Tibial nerve (tissue), 4 donors: Measurements from ENCODE around the gene RPS19BP1. TPM values are rescaled to one million over a fixed set of nuclear protein-coding genes. Genes with fewer than 3 reads are reported as not detected.

Experiments
- DNase-seq, 2 donors: peaks; one replicate each; pipeline ENCODE4 v3.0.0-alpha.2; 2019; ENCODE audit warnings: low spot score in 2 of 2
- H3K27ac ChIP-seq, 4 donors: fragments of 200-600 bp; sonication (generic) in 3 of 4; one replicate each; pipeline ENCODE4 v1.5.1; 2017 to 2019; ENCODE audit warnings: mild to moderate bottlenecking in 1 of 4
- H3K27me3 ChIP-seq, 2 donors: fragments of 200-600 bp; sonication (generic) in 1 of 2; one replicate each; pipeline versions ENCODE4 v1.5.1 to v1.6.0; 2017 to 2019
- H3K36me3 ChIP-seq, 3 donors: fragments of 200-600 bp; sonication (generic); one replicate each; pipeline ENCODE4 v1.5.1; 2018 to 2019
- H3K4me1 ChIP-seq, 4 donors: fragments of 200-600 bp; sonication (generic) in 3 of 4; one replicate each; pipeline ENCODE4 v1.5.1; 2017 to 2019
- H3K4me3 ChIP-seq, 4 donors: fragments of 200-600 bp; sonication (generic) in 3 of 4; one replicate each; pipeline ENCODE4 v1.5.1; 2017 to 2019; ENCODE audit warnings: mild to moderate bottlenecking in 1 of 4, moderate library complexity in 1 of 4
- H3K9me3 ChIP-seq, 4 donors: fragments of 200-600 bp; sonication (generic) in 3 of 4; one replicate each; pipeline ENCODE4 v1.5.1; 2017 to 2019
- CTCF ChIP-seq, 5 experiments: fragments of 200-600 bp in 3 of 5; fragments of 450-650 bp in 2 of 5; sonication (generic) in 3 of 5; IDR thresholded peaks; one replicate each; pipeline ENCODE4 v1.5.1; 2016 to 2019; ENCODE audit warnings: antibody characterized with exemption in 5 of 5, mild to moderate bottlenecking in 3 of 5, moderate library complexity in 2 of 5
- EP300 ChIP-seq, 2 donors: sonication (generic); formaldehyde crosslinking; IDR thresholded peaks; one replicate each; pipeline ENCODE4 v1.6.1; 2017; ENCODE audit warnings: antibody characterized with exemption in 2 of 2, mild to moderate bottlenecking in 1 of 2
- POLR2A ChIP-seq, 2 donors: fragments of 450-650 bp; IDR thresholded peaks; one replicate each; pipeline ENCODE4 v1.6.1; 2017; ENCODE audit warnings: antibody characterized with exemption in 2 of 2, mild to moderate bottlenecking in 2 of 2, moderate library complexity in 2 of 2
- WGBS, 2 donors: methylation state at CpG; one replicate each; pipeline ENCODE4 v1.1.5; 2018; 5-methylcytosine and 5-hydroxymethylcytosine counted together
- total RNA-seq, 4 donors: library from RNA; depleted of rRNA; stranded (reverse); fragments of >200 nt; gene quantifications; one replicate each; pipeline ENCODE4 v1.1.0, GENCODE V29; 2016

The RPS19BP1 gene
- total RNA-seq, 4 donors from 2014 or later = 178 to 206 (median 197) TPM

- Histone ChIP-seq H3K4me3 (peak overlapping the region; percentile 70 to 97 (median 88)), H3K27me3 (no peaks in the 10 kb centered on the region), H3K27ac (peak overlapping the region in 1 of 4 donors; percentile 95), H3K4me1 (peaks cover 0 to 64% (median 26%) of the 10 kb centered on the region in 4 donors), H3K9me3 (no peaks in the 10 kb centered on the region), H3K36me3 (peaks cover 0 to 47% (median 19%) of the 10 kb centered on the region in 3 donors)
- TF ChIP-seq EP300 (IDR thresholded peaks at IDR 0.05) = no peak
- no peak for TF ChIP-seq POLR2A (IDR thresholded peaks at IDR 0.05)
- TF ChIP-seq CTCF (IDR thresholded peaks at IDR 0.05) = no peak
- WGBS, 2 donors = 38 to 64% methylated on average over 6 of the region's 6 CpGs
- DNase-seq = no peak
Observed at GRCh38 chr22:39503630-39504029, 28.9 kb downstream of the RPS19BP1 start.

GRCh38 chr22:39502789-39503409 is 29.6 kb downstream of the RPS19BP1 start:
- Histone ChIP-seq H3K36me3 (peaks cover 0 to 40% (median 19%) of the 10 kb centered on the region in 3 donors), H3K9me3 (no peaks in the 10 kb centered on the region), H3K27me3 (no peaks in the 10 kb centered on the region), H3K27ac (peak overlapping the region; percentile 6 to 95 (median 86)), H3K4me3 (peak overlapping the region; percentile 70 to 97 (median 88)), H3K4me1 (peaks cover 0 to 69% (median 26%) of the 10 kb centered on the region in 4 donors)
- 6 to 10% methylated on average over 18 of the region's 18 CpGs for WGBS, 2 donors
- no peak for DNase-seq
- TF ChIP-seq POLR2A (IDR thresholded peaks at IDR 0.05) = no peak
- TF ChIP-seq EP300 (IDR thresholded peaks at IDR 0.05) = no peak
- no peak for TF ChIP-seq CTCF (IDR thresholded peaks at IDR 0.05)

GRCh38 chr22:39502109-39502788 is 30.3 kb downstream of the RPS19BP1 start, which contains the start of gene MIEF1:
Gene MIEF1, plus strand, starts transcription at chr22:39502290. Its CDS starts 9,005 bp downstream, at chr22:39511295.
- Histone ChIP-seq H3K4me3 (peak within 1 kb of the TSS; percentile 70 to 97 (median 88)), H3K27ac (peak within 1 kb of the TSS; percentile 76 to 97 (median 90)), H3K9me3 (no peaks in the 10 kb centered on the region), H3K36me3 (peaks cover 0 to 34% (median 19%) of the 10 kb centered on the region in 3 donors), H3K4me1 (peaks cover 0 to 70% (median 26%) of the 10 kb centered on the region in 4 donors), H3K27me3 (no peaks in the 10 kb centered on the region)
- DNase-seq = peak; percentile 98 to 99
- WGBS, 2 donors = 0% methylated on average over 32 to 44 of the region's 58 CpGs
- peak in 1 of 5 experiments; percentile 30 for TF ChIP-seq CTCF (IDR thresholded peaks at IDR 0.05)
- peak; percentile 86 to 93 for TF ChIP-seq EP300 (IDR thresholded peaks at IDR 0.05)
- TF ChIP-seq POLR2A (IDR thresholded peaks at IDR 0.05) = no peak

GRCh38 chr22:39501644-39502108 is 30.9 kb downstream of the RPS19BP1 start:
- Histone ChIP-seq H3K4me3 (peak overlapping the region; percentile 70 to 97 (median 88)), H3K27ac (peak overlapping the region; percentile 76 to 97 (median 90)), H3K27me3 (no peaks in the 10 kb centered on the region), H3K36me3 (peaks cover 0 to 28% (median 19%) of the 10 kb centered on the region in 3 donors), H3K9me3 (no peaks in the 10 kb centered on the region), H3K4me1 (peaks cover 0 to 73% (median 26%) of the 10 kb centered on the region in 4 donors)
- TF ChIP-seq EP300 (IDR thresholded peaks at IDR 0.05) = no peak
- peak in 1 of 2 donors; percentile 65 for TF ChIP-seq POLR2A (IDR thresholded peaks at IDR 0.05)
- WGBS, 2 donors = 33 to 61% methylated on average over 8 to 13 of the region's 13 CpGs
- DNase-seq = no peak

- H3K27ac ChIP-seq = peak overlapping the region in 1 of 4 donors; percentile 95
- H3K36me3 ChIP-seq = peaks cover 0 to 12% (median 10%) of the 10 kb centered on the region in 3 donors
- no peak for DNase-seq
- 79% methylated on average over 6 of the region's 6 CpGs for WGBS, 2 donors
- H3K9me3 ChIP-seq = no peaks in the 10 kb centered on the region
- TF ChIP-seq POLR2A (IDR thresholded peaks at IDR 0.05) = no peak
- TF ChIP-seq CTCF (IDR thresholded peaks at IDR 0.05) = no peak
- no peak for TF ChIP-seq EP300 (IDR thresholded peaks at IDR 0.05)
- H3K4me3 ChIP-seq = no peak overlapping the region
- H3K27me3 ChIP-seq = no peaks in the 10 kb centered on the region
- peaks cover 0 to 73% (median 29%) of the 10 kb centered on the region in 4 donors for H3K4me1 ChIP-seq
Observed at GRCh38 chr22:39500101-39500500, 32.4 kb downstream of the RPS19BP1 start.
